ENCODE results near the gene SCO2. TPM values are rescaled to one million over a fixed set of nuclear protein-coding genes. Genes with fewer than 3 reads are reported as not detected.

SCO2 gene
- total RNA-seq, 1 experiment from 2014 or later, result 9.5 TPM

DNA sequence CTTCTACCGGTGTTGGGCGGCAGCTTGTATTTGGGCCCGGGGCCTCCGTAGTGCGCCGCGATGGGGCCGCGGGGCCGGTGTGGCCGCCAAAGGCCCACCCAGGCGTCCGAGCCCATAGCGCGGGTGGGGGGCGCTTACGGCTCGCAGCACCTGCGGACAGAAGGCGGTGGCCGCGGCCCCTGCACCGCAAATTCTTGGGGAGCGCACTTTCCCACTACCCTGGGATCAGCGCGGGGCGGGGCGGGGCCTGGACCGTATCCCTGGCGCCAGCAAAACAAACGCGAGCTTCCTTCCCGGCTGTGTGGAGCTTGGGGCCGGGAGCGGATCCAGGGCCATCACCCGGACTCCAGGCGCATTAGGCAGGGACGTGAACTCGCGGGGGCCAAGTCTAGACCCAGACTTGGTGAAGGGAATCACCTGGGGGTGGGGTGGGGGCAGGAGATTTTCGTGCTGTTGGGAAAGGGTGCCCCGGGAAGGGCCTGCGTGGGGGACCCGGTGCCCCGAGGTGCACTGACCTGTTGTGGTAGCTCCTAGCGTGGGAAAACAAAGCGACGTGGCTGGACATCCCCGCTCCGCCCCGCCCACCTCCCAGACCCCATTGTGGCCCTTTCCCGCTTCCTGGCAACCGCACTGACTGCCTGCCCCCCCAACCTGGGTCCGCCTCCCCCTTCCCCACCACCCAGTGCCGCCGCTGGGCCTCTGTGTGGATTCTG lies 6.7 kb upstream of the SCO2 start:
- DNase-seq (ENCODE audit: low spot score), result no peak

DNA sequence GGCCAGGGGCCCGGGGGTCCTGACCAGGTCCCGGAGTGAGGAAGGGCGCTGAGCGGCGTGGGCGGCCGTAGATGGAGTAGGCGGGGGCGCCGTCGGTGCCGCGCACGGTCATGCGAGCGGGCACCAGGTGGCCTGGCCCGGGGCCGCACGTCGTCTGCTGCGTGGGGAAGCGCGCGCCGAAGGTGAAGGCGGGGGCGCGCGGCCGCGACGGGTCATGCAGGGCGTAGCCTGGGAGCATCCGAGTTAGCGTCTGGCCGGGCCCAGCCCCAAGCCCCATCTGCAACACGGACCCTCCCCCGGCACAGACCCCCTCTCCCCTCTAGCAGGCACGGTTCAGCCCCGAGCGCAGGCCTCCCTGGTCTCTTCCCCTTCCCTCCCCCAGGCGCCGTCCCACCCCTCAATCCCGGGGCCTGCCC lies 6.2 kb upstream of the SCO2 start:
- no peak for DNase-seq (ENCODE audit: low spot score)

DNA sequence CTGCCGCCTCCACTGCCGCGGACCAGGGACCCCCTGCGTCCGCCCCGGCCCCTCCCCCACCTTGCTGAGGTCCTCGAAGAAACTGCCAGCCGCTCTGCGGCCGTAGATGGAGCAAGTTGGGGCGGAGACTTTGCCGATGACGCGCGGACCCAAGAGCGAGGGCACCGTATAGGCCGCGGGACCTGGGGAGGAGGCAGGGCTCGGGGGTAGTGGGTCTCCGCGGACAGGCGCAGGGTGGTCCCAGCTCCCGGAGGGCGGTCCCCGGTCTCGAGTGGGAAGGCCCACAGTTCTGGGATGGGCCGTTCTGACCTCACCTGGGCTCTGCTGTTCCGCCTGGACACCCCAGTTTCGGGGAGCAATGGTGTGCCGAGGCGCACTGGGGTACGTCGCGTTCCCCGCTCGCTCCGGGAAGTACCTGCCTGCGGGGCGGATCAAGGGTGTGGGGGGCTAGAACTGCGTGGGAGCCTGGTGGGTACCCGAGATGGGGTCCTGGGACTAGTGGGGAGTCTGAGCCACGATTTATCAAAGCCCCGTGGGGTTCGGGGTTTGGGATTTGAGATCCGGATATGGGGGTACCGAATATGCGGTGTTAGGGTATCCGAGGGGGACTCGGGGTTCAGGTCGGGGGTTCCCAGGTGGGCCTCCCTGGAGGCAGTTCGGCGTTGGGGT lies 5.6 kb upstream of the SCO2 start:
- DNase-seq (ENCODE audit: low spot score), result no peak

DNA sequence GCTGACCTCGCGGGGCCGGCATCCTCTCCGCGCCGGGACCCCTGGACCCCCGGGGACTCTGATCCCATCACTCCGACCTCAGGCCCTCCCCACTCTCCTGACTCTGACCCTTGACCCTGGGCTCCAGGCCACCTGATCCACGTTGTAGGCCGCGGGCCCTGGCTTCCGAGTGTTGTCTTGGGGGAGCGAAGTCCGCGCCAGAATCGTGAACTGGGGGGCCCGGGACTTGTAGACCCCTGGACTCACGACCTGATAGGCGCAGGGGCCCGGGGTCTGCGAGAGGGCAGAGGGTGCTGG lies 5.1 kb upstream of the SCO2 start:
- no peak for DNase-seq (ENCODE audit: low spot score)

DNA sequence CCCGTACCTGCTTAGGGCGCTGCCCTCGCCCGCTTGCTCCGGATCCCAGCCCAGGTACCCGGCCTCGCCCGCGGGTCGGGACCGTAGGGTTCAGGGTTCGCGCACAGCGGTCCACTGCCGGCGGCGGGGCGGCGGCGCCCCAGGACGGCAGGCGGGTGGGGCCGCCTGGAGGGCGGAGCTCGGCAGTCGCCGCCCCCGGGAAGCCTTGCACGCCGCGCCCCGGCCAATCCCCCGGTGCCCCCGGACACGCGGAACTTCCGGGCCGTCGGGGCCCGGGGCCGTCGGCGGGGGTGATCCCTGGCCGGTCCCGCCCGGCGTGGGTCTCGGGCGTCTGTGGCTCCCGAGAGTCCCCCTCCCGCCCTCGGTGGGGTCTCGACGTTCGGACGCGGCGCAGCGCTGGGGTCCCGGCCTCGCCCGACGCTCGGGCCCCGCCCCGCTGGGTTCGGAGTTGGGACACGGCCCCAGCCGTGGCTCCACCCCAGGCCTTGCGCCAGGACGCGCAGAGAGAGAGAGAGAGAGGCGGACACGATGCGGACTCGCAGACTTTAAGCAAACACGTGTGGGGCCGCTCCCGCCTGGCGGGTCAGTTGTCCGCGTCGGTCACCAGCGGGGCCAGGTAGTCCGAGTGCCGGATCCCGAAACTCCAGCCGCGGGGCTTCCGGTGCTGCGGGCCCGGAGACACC lies 4.6 kb upstream of the SCO2 start, which contains the start of gene TYMP:
Gene TYMP, minus strand, starts transcription at position 116 of the 683 bp plus-strand sequence. CDS start 303 bp downstream, outside the sequence.
- no peak for DNase-seq (ENCODE audit: low spot score)

DNA sequence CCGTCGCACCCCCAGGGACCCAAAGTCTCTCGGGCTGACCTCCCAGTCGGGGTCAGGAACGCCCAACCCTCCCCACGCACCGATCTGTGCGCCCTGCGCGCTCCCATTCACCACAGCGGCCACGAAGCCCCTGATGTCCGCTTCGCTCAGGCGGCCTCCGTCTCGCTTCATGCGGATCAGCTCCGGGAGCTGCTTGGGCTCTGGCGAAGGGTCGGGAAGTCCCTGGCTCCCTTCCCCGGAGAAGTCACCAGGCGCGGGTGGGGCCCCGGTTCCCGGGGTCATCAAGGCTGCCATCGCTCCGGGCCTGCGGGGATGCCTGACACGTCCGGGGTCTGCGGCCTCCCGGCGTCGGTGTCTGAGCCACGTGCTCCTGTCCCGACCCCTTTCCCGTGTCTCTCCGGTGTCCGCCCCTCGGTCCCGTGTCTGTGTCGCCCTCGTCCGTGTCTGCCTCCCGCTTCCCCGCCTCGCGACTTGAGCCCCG lies 4.1 kb upstream of the SCO2 start:
- no peak for DNase-seq (ENCODE audit: low spot score)

DNA sequence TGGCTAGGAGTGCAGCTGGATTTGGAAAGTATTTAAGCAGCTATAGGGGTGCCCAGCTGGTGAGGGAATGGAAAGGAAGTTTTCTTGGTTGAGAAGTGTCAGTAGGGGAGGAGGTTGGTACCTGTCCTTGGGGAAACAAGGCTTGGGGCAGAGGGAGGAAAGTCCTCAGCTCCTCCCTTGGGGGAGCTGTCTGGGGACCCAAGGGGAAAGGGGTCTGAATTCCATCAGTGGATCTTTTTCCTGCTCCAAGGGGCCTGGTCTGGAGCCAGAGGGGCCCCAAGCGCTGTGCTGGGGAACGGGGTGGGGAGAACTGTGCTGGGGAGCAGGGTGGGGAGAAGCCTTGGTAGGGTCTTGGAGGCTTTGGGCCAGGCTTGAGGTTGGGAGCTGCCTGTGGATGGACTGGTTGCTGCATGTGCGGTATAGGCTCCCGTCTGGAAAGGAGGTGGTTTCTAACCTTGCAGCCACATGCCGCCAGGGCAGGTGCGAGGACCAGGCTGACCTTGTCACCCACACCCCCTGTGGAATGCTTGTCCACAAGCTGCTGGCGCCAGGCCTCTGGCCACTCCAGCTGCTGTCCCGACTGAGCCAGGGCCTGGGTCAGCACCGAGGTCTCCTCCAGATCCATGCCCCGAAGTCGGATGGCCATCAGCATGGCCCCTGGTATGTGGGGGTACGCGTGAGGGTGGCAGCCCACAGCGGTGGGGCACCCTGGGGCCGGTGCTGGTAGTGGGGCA lies 3.5 kb upstream of the SCO2 start:
- DNase-seq (ENCODE audit: low spot score), result no peak

DNA sequence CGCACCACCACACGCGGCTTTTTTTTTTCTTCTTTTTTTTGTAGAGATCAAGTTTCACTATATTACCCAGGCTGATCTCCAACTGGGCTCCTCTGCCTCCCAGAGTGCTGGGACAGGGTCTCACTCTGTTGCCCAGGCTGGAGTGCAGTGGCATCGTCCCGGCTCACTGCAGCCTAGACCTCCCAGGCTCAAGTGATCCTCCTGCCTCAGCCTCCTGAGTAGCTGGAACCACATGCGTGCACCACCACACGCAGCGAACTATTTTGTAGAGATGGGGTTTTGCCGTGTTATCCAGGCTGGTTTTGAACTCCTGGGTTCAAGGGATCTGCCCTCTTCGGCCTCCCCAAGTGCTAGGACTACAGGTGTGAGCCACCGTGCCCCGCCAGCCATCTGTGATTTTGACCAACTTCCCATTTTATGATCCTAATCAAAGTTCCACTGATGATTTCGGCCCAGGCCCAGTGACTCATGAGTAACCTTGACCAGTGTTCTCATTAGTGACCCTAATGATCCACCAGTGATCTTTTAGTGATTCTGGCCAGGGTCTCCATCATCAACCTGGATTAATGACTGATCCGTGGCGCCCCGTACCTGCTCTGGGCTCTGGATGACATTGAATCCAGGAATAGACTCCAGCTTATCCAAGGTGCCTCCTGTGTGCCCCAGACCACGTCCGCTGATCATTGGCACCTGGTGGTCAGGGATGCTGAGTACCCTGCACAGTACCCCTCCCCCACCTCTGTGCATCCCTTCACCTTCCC lies 2.7 kb upstream of the SCO2 start:
- no peak for DNase-seq (ENCODE audit: low spot score)

DNA sequence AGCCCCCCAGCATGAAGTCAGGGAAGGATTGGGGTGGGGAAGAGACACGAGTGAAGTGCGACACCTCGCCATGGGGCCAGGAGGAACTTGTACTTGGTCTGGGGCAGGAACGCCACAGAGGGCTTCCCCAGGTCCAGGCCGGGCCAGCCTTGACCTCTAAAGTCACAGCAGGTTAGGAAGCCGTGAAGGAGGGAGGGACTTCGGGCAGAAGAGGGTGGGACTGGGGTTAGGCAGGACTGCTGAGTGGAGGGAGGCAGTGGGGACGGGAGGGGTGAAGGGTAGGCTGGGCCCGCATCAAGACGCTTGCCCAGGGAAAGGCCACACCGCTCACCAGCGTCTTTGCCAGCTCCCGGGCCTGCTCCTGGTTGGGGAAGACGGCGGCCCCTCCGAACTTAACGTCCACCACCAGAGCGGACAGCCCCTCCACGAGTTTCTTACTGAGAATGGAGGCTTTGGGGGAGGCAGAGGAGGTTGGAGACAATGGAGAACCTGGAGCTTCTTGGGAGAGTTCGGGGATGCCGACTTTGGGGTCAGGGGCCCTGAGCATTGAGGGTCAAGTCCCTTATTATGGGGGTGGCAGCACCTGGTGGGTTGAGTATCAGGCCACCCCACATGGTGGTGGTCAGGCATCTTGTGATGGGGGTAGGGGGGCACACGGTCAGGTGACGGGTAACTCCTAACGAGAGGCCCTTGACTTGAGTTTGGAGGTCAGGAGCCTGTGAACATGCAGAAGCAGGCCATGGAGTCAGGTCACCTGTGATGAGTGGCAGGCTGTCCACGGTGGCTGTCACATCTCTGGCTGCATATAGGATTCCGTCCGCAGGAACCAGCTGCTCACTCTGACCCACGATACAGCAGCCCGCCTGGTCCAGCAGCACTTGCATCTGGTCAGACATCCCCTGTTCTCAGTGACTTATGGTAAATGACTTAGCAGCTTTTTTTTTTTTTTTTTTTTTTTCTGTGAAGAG lies 1.7 kb upstream of the SCO2 start:
- DNase-seq (ENCODE audit: low spot score), result no peak

DNA sequence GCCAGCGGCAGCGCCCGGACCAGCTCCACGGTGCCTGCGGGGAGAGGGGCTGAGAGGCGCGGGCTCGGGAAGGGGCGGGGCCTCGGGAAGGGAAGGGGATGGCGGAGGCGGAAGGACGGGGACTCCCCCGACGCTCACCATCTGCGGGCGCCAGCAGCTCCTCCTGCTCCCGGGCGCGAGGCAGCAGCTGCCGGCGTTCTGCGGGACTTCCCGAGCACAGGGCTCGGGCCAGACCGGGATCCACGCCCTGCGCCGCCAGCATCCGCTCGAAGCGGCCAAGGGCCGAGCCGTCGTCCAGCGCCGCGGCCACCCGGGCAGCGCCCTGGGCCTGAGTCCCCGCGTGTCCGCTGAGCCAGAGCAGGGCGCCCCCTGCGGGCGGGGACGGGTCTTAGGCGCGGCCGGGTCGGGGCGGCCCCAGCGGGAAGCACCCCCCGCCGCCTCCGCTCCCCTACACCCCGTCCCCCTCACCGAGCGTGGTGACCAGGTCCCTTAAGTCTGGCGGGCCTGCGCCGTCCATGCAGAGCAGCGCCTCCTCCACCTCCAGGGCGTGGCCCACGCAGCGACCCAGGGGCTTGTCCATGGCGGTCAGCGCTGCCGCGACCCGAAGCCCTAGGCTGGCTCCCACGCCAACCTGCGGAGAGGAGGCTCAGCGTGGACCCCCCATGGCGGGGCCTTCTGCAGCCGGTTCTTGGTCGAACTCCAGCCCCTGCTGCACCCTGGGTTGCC lies 873 bp upstream of the SCO2 start:
- DNase-seq (ENCODE audit: low spot score), result peak; percentile 46

DNA sequence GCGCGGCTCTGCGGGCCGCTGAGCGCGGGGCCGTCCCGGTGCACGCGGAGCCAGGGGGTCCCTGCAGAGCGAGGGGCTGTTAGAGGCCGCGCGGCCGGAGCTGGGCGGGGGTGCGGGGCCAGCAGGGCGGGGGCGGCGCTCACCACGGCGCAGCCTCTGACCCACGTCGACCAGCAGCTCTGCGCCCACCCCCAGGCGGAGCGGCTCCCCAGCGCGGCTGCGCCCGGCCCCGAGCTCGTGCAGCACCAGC lies 385 bp upstream of the SCO2 start:
- no peak for DNase-seq (ENCODE audit: low spot score)

DNA sequence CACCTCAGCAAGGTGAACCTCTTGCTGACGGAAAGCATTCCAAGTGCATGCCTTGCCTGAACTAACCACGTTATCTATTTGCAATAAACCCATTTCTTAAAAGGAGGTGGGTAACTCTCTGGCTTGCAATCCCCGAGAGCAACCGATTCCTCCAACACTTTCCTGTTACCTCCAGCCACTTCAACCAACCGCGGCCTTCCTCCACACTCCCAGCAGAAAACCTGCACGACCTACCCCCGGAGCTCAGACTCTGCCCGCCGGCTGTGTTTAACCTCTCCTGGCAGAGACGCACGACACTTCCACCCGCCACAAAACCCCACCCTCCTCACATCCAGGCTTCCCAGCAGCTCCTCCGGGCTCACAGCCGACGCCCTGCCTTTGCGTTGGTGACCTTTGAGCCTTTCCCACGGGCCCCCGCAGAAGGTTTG lies 708 bp downstream of the SCO2 start:
- no peak for DNase-seq (ENCODE audit: low spot score)

DNA sequence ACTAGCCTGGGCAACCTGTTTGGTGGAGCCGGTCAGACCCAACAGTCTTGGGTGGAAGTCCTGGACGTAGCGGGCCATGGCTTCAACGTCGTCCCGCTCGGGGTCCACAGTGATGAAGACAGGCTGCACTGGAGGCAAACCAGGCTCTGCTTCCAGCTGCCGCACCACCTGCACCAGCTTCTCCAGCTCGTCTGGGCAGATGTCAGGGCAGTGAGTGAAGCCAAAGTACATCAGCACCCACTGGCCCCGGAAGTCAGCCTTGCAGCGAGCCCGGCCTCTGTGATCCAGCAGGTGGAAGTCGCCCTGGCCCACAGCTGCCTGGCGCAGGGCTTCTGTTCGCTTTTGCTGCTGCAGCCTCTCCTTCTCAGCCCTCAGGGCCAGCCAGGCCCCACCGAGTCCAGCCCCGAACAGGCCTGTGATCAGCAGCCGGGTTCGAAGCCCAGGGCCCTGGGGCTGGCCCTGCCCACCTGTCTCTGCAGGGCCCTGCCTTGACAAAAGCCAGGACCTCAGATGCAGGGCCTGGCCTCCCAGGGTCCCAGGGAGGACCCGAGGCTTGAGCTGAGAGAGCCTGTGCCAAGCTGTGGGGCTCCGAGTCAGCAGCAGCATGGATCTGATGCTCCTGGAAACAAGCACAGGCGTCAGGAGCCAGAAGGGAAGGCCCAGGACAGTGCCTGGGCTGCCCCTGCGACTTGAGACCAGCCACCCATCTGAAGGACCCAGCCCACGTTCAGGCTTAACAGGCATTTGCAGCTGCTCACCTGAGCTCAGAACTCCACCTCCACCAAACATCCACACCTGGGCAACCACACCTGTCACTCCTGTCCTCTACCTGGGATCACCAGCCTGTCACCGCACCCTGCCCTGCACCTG lies 1.4 kb downstream of the SCO2 start:
- DNase-seq (ENCODE audit: low spot score), result no peak

DNA sequence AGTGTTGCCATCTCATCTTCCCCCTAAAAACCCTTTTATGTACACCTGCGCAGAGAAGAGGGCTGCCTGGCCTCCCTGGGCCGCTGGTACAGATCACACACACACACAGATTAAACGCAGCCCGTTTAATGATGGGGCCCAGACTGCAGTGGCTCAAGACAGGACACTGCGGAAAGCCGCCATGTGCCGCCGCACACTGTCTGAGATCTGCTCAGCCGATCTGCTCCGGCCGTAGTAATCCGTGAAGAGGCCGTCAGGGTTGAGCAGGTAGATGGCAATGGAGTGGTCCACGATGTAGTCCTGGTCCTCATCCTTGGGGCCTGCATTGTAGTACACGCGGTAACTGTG lies 2.0 kb downstream of the SCO2 start:
- DNase-seq (ENCODE audit: low spot score), result no peak

DNA sequence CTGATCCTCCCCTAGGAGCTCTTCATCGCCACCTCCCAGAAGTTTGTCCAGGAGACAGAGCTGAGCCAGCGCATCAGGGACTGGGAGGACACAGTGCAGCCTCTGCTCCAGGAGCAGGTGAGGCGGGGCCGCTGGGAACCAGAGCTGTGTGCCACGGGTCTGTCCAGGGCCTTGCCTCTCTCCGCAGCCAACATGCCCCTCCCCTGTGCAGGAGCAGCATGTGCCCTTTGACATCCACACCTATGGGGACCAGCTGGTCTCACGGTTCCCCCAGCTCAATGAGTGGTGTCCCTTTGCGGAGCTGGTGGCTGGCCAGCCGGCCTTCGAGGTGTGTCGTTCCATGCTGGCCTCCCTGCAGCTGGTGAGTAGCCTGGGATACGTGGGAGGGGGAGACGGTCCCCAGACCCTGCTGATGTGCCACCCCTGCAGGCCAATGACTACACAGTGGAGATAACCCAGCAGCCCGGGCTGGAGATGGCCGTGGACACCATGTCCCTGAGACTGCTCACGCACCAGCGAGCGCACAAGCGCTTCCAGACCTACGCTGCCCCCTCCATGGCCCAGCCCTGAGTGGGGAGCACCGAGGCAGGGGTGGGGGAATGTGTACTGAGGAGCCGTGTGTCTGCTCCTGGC lies 2.5 kb downstream of the SCO2 start:
- no peak for DNase-seq (ENCODE audit: low spot score)

DNA sequence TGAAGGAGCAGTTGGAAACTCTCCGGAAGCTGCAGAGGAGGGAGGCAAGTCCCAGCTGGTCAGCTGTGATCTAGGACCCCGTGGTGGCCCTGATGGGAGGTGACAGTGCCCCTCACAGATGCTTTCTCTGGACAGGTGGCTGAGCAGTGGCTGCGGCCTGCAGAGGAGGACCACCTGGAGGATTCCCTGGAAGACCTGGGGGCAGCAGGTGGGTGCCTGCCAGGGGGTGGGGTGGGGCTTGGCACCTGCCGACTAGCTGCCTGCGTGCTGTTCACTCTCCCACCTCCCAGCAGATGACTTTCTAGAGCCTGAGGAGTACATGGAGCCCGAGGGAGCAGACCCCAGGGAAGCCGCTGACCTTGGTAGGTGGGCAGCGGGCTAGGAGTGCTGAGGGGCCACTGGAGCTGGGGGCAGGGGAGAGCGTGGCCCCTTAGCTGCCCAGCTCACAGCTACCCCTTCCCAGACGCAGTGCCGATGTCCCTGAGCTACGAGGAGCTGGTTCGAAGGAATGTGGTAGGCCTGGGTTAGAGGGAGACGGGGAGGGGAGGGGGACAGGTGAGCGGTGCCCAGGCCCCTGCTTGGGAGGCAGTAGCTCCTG lies 3.1 kb downstream of the SCO2 start:
- DNase-seq (ENCODE audit: low spot score), result no peak

DNA sequence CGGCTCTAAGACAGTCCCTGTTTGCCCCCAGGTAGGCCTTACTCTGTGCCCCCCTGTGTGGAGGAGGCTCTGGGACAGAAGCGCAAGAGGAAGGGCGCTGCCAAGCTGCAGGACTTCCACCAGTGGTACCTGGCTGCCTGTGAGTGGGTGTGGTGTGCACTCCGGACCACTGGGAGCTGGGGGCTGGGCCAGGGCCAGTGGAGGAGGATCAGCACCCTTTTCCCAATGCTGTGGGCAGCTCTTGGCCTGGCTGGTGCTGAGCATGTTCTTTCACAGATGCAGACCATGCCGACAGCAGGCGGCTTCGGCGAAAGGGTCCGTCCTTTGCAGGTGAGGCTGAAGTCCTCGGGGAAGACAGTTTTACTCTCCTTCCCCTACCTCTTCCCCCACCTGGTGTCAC lies 3.7 kb downstream of the SCO2 start:
- no peak for DNase-seq (ENCODE audit: low spot score)

DNA sequence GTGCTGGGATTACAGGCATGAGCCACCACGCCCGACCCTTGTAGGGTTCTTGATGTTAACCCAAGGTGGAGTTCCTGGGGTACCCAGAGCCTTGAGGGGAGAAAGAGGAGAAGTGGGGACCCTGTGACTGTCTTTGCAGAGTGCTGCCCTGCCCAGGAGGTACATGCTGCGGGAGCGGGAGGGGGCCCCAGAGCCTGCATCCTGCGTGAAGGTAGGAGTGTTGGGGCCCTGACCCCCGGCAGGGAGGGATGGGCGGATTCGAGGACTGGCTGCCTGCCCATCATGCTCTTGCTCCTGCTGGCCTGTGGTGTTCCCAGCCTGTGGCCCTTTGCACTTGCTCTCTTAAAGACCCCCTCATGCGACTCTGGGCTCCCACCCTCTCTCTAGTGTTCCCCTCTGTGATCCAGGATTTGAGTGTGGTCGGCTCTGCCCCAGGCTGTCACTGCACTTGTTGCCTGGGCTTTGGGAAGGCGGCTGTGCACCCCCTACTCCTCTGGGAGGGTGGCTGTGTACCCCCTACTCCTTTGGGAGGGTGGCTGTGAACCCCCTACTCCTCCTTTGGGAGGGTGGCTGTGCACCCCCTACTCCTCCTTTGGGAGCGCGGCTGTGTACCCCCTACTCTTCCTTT lies 4.5 kb downstream of the SCO2 start:
- DNase-seq (ENCODE audit: low spot score), result no peak

Data from A172 (cell line).